ENCODE measurements around the gene CGREF1. TPM values are rescaled to one million over a fixed set of nuclear protein-coding genes. Genes with fewer than 3 reads are reported as not detected.
A peak's percentile ranks its signal among the peaks of the same experiment; 100 is the strongest.

The CGREF1 gene
- total RNA-seq, 1 experiment from 2014 or later: 2.1 TPM

- Mint-ChIP-seq H3K9me3 (no peaks in the 10 kb centered on the region; a peak in 1 of 5 replicates), H3K4me1 (peaks cover 6% of the 10 kb centered on the region in 2 experiments), H3K27ac (peak overlapping the region in 1 of 3 experiments; percentile 58; a peak in 1 of 7 replicates), H3K4me3 (no peak overlapping the region), H3K27me3 (ENCODE audit: low read depth) (no peaks in the 10 kb centered on the region; the same call in 1 of the 2 replicates), H3K36me3 (ENCODE audit: insufficient read depth in 1 of 3, low read depth in 3 of 3) (no peaks in the 10 kb centered on the region)
- Histone ChIP-seq H3K4me2 (ENCODE audit: insufficient read depth, insufficient read length, low read length) (no peak overlapping the region), H3K27ac (ENCODE audit: insufficient read length, low read depth, low read length) (no peak overlapping the region), H4K91ac (ENCODE audit: insufficient read length, low read depth, low read length) (no peak overlapping the region), H2BK5ac (ENCODE audit: insufficient read length, low read length) (no peak overlapping the region), H3K23me2 (ENCODE audit: insufficient read length, low read depth, low read length, poor library complexity, severe bottlenecking) (no peaks in the 10 kb centered on the region), H3K23ac (ENCODE audit: insufficient read length, low read depth, low read length) (no peak overlapping the region), H2BK12ac (ENCODE audit: insufficient read length, low read depth, low read length) (no peak overlapping the region), H3K14ac (ENCODE audit: insufficient read depth, low read length) (no peak overlapping the region), H2AK5ac (ENCODE audit: insufficient read length, low read length) (no peak overlapping the region), H3K56ac (ENCODE audit: insufficient read length, low read depth, low read length) (no peak overlapping the region), H3K27me3 (ENCODE audit: insufficient read depth, low read length) (no peaks in the 10 kb centered on the region), H3K18ac (ENCODE audit: insufficient read length, low read depth, low read length) (no peak overlapping the region), H3K79me1 (ENCODE audit: insufficient read depth, low read depth, low read length, poor library complexity, severe bottlenecking) (no peaks in the 10 kb centered on the region), H4K20me1 (ENCODE audit: control insufficient read depth, insufficient read depth, insufficient read length) (peaks cover 3% of the 10 kb centered on the region), H3K79me2 (ENCODE audit: insufficient read depth, low read length) (no peaks in the 10 kb centered on the region), H3K4ac (ENCODE audit: low read depth, low read length) (no peak overlapping the region), H2BK20ac (ENCODE audit: low read depth, low read length, poor library complexity, severe bottlenecking) (no peak overlapping the region), H2BK120ac (ENCODE audit: low read depth, low read length, poor library complexity, severe bottlenecking) (no peak overlapping the region), H4K5ac (ENCODE audit: insufficient read length, low read depth, low read length) (no peak overlapping the region), H2BK15ac (ENCODE audit: low read depth, low read length) (no peak overlapping the region), H3K4me1 (ENCODE audit: insufficient read depth, low read length) (no peaks in the 10 kb centered on the region), H2AFZ (ENCODE audit: low read length) (no peak overlapping the region), H3K9me3 (ENCODE audit: control insufficient read depth, low read depth, low read length) (no peaks in the 10 kb centered on the region), H4K8ac (replicated peaks; ENCODE audit: insufficient read length, low read depth, low read length) (no peak overlapping the region), H3T11ph (ENCODE audit: low read length) (no peak overlapping the region), H3K9ac (ENCODE audit: extremely low read depth, insufficient read length, low read length) (no peak overlapping the region)
- WGBS (ENCODE audit: extremely low coverage, insufficient read length, low lambda C conversion rate): no CpG with 5 or more reads among the region's 10 CpGs
- no peak for DNase-seq
- TF ChIP-seq CTCF (conservative IDR thresholded peaks at IDR 0.05): no peak
Measured at GRCh38 chr2:27092696-27093429, 26.1 kb downstream of the CGREF1 start.

Data from H9 (cell line).